ENCODE results near the gene SORCS2. TPM values are rescaled to one million over a fixed set of nuclear protein-coding genes. Genes with fewer than 3 reads are reported as not detected.

Gene SORCS2
- total RNA-seq, 1 donor from 2014 or later, result 3.1 TPM

- Histone ChIP-seq H3K27me3 (ENCODE audit: control insufficient read depth in 3 of 3, insufficient read depth in 3 of 3, low read length in 3 of 3) (no peaks in the 10 kb centered on the region), H3K9me3 (ENCODE audit: control insufficient read depth in 3 of 3, low read length in 3 of 3) (no peaks in the 10 kb centered on the region), H3K27ac (ENCODE audit: low read depth, low read length) (no peak overlapping the region), H3K9ac (ENCODE audit: low read depth in 1 of 3, low read length in 3 of 3) (no peak overlapping the region), H3K4me1 (ENCODE audit: control insufficient read depth in 3 of 3, insufficient read depth in 3 of 3, low read length in 3 of 3) (no peaks in the 10 kb centered on the region), H3K4me3 (ENCODE audit: low read length in 3 of 3) (no peak overlapping the region), H3K36me3 (ENCODE audit: control insufficient read depth in 3 of 3, insufficient read depth in 3 of 3, low read length in 3 of 3) (peaks cover 18 to 54% (median 28%) of the 10 kb centered on the region in 3 donors)
These were observed 575.2 kb downstream of the SORCS2 start for GRCh38 chr4:7767526-7767925.

- H3K36me3 ChIP-seq (ENCODE audit: control insufficient read depth in 3 of 3, insufficient read depth in 3 of 3, low read length in 3 of 3), result peaks cover 20 to 58% (median 28%) of the 10 kb centered on the region in 3 donors
- no peak overlapping the region for H3K9ac ChIP-seq (ENCODE audit: low read depth in 1 of 3, low read length in 3 of 3)
- H3K27ac ChIP-seq (ENCODE audit: low read depth, low read length), result no peak overlapping the region
- no peaks in the 10 kb centered on the region for H3K27me3 ChIP-seq (ENCODE audit: control insufficient read depth in 3 of 3, insufficient read depth in 3 of 3, low read length in 3 of 3)
- no peaks in the 10 kb centered on the region for H3K9me3 ChIP-seq (ENCODE audit: control insufficient read depth in 3 of 3, low read length in 3 of 3)
- no peak overlapping the region for H3K4me3 ChIP-seq (ENCODE audit: low read length in 3 of 3)
- no peaks in the 10 kb centered on the region for H3K4me1 ChIP-seq (ENCODE audit: control insufficient read depth in 3 of 3, insufficient read depth in 3 of 3, low read length in 3 of 3)
These were observed 575.6 kb downstream of the SORCS2 start for GRCh38 chr4:7767966-7768365.

GRCh38 chr4:7768736-7769135, 576.4 kb downstream of the SORCS2 start:
- no peak overlapping the region for H3K9ac ChIP-seq (ENCODE audit: low read depth in 1 of 3, low read length in 3 of 3)
- H3K27ac ChIP-seq (ENCODE audit: low read depth, low read length), result no peak overlapping the region
- no peaks in the 10 kb centered on the region for H3K27me3 ChIP-seq (ENCODE audit: control insufficient read depth in 3 of 3, insufficient read depth in 3 of 3, low read length in 3 of 3)
- peaks cover 23 to 60% (median 26%) of the 10 kb centered on the region in 3 donors for H3K36me3 ChIP-seq (ENCODE audit: control insufficient read depth in 3 of 3, insufficient read depth in 3 of 3, low read length in 3 of 3)
- H3K4me3 ChIP-seq (ENCODE audit: low read length in 3 of 3), result no peak overlapping the region
- H3K4me1 ChIP-seq (ENCODE audit: control insufficient read depth in 3 of 3, insufficient read depth in 3 of 3, low read length in 3 of 3), result no peaks in the 10 kb centered on the region
- H3K9me3 ChIP-seq (ENCODE audit: control insufficient read depth in 3 of 3, low read length in 3 of 3), result no peaks in the 10 kb centered on the region

GRCh38 chr4:7769396-7770223, 577.3 kb downstream of the SORCS2 start:
- Histone ChIP-seq H3K36me3 (ENCODE audit: control insufficient read depth in 3 of 3, insufficient read depth in 3 of 3, low read length in 3 of 3) (peaks cover 28 to 65% (median 29%) of the 10 kb centered on the region in 3 donors), H3K27ac (ENCODE audit: low read depth, low read length) (no peak overlapping the region), H3K4me3 (ENCODE audit: low read length in 3 of 3) (no peak overlapping the region), H3K9ac (ENCODE audit: low read depth in 1 of 3, low read length in 3 of 3) (no peak overlapping the region), H3K27me3 (ENCODE audit: control insufficient read depth in 3 of 3, insufficient read depth in 3 of 3, low read length in 3 of 3) (no peaks in the 10 kb centered on the region), H3K4me1 (ENCODE audit: control insufficient read depth in 3 of 3, insufficient read depth in 3 of 3, low read length in 3 of 3) (no peaks in the 10 kb centered on the region), H3K9me3 (ENCODE audit: control insufficient read depth in 3 of 3, low read length in 3 of 3) (no peaks in the 10 kb centered on the region)

GRCh38 chr4:7770224-7771050, 578.1 kb downstream of the SORCS2 start:
- no peaks in the 10 kb centered on the region for H3K4me1 ChIP-seq (ENCODE audit: control insufficient read depth in 3 of 3, insufficient read depth in 3 of 3, low read length in 3 of 3)
- no peaks in the 10 kb centered on the region for H3K27me3 ChIP-seq (ENCODE audit: control insufficient read depth in 3 of 3, insufficient read depth in 3 of 3, low read length in 3 of 3)
- H3K9me3 ChIP-seq (ENCODE audit: control insufficient read depth in 3 of 3, low read length in 3 of 3), result no peaks in the 10 kb centered on the region
- no peak overlapping the region for H3K9ac ChIP-seq (ENCODE audit: low read depth in 1 of 3, low read length in 3 of 3)
- peaks cover 26 to 61% (median 28%) of the 10 kb centered on the region in 3 donors for H3K36me3 ChIP-seq (ENCODE audit: control insufficient read depth in 3 of 3, insufficient read depth in 3 of 3, low read length in 3 of 3)
- no peak overlapping the region for H3K4me3 ChIP-seq (ENCODE audit: low read length in 3 of 3)
- no peak overlapping the region for H3K27ac ChIP-seq (ENCODE audit: low read depth, low read length)

GRCh38 chr4:7771056-7771455, 578.7 kb downstream of the SORCS2 start:
- H3K27me3 ChIP-seq (ENCODE audit: control insufficient read depth in 3 of 3, insufficient read depth in 3 of 3, low read length in 3 of 3), result no peaks in the 10 kb centered on the region
- no peak overlapping the region for H3K27ac ChIP-seq (ENCODE audit: low read depth, low read length)
- peaks cover 26 to 57% (median 28%) of the 10 kb centered on the region in 3 donors for H3K36me3 ChIP-seq (ENCODE audit: control insufficient read depth in 3 of 3, insufficient read depth in 3 of 3, low read length in 3 of 3)
- no peaks in the 10 kb centered on the region for H3K4me1 ChIP-seq (ENCODE audit: control insufficient read depth in 3 of 3, insufficient read depth in 3 of 3, low read length in 3 of 3)
- H3K9me3 ChIP-seq (ENCODE audit: control insufficient read depth in 3 of 3, low read length in 3 of 3), result no peaks in the 10 kb centered on the region
- H3K9ac ChIP-seq (ENCODE audit: low read depth in 1 of 3, low read length in 3 of 3), result no peak overlapping the region
- no peak overlapping the region for H3K4me3 ChIP-seq (ENCODE audit: low read length in 3 of 3)

GRCh38 chr4:7771541-7772507, 579.5 kb downstream of the SORCS2 start:
- H3K9ac ChIP-seq (ENCODE audit: low read depth in 1 of 3, low read length in 3 of 3), result no peak overlapping the region
- no peak overlapping the region for H3K4me3 ChIP-seq (ENCODE audit: low read length in 3 of 3)
- no peaks in the 10 kb centered on the region for H3K9me3 ChIP-seq (ENCODE audit: control insufficient read depth in 3 of 3, low read length in 3 of 3)
- H3K27ac ChIP-seq (ENCODE audit: low read depth, low read length), result no peak overlapping the region
- H3K27me3 ChIP-seq (ENCODE audit: control insufficient read depth in 3 of 3, insufficient read depth in 3 of 3, low read length in 3 of 3), result no peaks in the 10 kb centered on the region
- H3K4me1 ChIP-seq (ENCODE audit: control insufficient read depth in 3 of 3, insufficient read depth in 3 of 3, low read length in 3 of 3), result no peaks in the 10 kb centered on the region
- H3K36me3 ChIP-seq (ENCODE audit: control insufficient read depth in 3 of 3, insufficient read depth in 3 of 3, low read length in 3 of 3), result peaks cover 24 to 52% (median 26%) of the 10 kb centered on the region in 3 donors

- no peaks in the 10 kb centered on the region for H3K27me3 ChIP-seq (ENCODE audit: control insufficient read depth in 3 of 3, insufficient read depth in 3 of 3, low read length in 3 of 3)
- no peaks in the 10 kb centered on the region for H3K9me3 ChIP-seq (ENCODE audit: control insufficient read depth in 3 of 3, low read length in 3 of 3)
- H3K36me3 ChIP-seq (ENCODE audit: control insufficient read depth in 3 of 3, insufficient read depth in 3 of 3, low read length in 3 of 3), result peaks cover 22 to 59% (median 34%) of the 10 kb centered on the region in 3 donors
- no peak overlapping the region for H3K4me3 ChIP-seq (ENCODE audit: low read length in 3 of 3)
- no peak overlapping the region for H3K27ac ChIP-seq (ENCODE audit: low read depth, low read length)
- H3K4me1 ChIP-seq (ENCODE audit: control insufficient read depth in 3 of 3, insufficient read depth in 3 of 3, low read length in 3 of 3), result no peaks in the 10 kb centered on the region
- H3K9ac ChIP-seq (ENCODE audit: low read depth in 1 of 3, low read length in 3 of 3), result peak overlapping the region in 1 of 3 donors; percentile 16
These were observed 580.5 kb downstream of the SORCS2 start for GRCh38 chr4:7772711-7773385.

All from skeletal muscle tissue (tissue), 4 donors.